ENCODE measurements around the gene HDLBP. TPM values are rescaled to one million over a fixed set of nuclear protein-coding genes. Genes with fewer than 3 reads are reported as not detected.

The HDLBP gene
- total RNA-seq, 2 donors from 2014 or later, result 295 to 479 TPM

DNA sequence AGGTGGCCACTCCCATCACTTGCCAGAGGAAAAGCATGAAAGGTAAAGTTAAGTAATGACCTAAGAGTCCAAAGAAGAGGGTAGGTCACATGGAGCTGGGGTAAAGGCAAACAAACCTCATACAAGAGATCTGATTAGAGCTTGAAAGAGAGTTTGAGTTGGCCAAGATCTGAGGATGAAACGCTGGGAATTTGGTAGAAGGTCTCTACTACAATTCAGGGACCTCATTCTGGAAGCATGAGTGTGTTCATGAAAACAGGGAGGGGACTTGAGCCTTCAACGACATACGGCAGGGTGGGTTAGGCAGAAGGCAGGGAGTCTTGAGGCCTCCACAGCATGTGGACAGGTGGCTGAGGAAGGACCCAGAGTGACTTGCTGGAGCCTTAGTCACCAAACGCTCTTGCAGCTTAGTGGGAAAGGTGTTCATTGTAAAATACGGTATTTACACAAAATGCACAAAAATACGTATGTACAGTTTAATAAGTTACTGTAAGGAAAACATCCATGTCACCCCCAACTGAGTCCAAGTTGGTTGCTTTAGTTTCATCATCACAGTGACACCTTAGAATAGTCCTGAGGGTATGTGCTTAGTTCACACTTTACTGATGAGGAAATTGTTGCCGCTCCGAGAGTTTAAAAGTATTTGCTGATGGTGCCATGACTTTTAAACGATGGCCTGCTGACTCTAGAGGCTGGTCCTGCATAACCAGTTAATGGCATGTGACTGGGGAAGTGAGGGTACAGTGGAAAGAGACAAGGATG lies 35.6 kb upstream of the HDLBP start:
- Mint-ChIP-seq H3K27ac (no peak overlapping the region), H3K27me3 (no peaks in the 10 kb centered on the region), H3K36me3 (peaks cover 26% of the 10 kb centered on the region), H3K9me3 (no peaks in the 10 kb centered on the region), H3K4me3 (no peak overlapping the region), H3K4me1 (ENCODE audit: low read depth in 2 of 2) (no peaks in the 10 kb centered on the region)
- DNase-seq (ENCODE audit: low spot score) (no peak), ATAC-seq (no peak)

DNA sequence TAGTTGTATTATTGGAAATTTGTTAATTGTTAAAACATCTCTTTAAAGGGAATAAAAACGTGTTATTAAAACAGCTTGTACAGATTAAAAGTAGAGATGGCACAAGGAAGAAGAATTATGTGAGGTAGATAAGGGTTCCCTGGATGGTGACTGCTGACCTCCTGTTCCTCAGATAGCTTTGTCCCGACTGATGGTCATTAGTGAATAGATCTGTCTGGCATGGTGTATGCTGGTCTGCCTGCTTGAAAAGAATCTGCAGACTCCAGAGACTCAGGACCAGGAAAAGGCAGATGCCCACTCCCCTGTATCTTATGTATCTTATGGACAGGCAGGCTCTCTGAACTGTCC lies 35.0 kb upstream of the HDLBP start:
- H3K27ac Mint-ChIP-seq, result no peak overlapping the region
- H3K27me3 Mint-ChIP-seq, result no peaks in the 10 kb centered on the region
- H3K9me3 Mint-ChIP-seq, result no peaks in the 10 kb centered on the region

DNA sequence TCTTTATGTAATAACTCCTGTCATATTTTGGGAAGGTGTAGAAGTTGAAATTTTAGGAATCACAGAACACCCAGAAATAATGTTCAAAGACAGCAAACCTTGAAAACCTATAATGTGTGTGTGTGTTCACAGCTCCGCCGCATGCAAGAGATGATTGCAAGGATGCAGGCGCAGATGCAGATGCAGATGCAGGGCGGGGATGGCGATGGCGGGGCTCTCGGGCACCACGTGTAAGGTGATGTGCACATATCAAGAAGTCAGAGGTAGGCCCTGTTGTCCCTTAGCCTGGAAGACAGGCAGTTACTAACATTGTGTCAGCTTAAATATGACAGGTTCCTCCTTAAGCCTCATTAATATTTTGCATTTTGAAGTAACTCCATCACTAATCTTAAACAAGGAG lies 34.5 kb upstream of the HDLBP start:
- H3K9me3 Mint-ChIP-seq, result no peaks in the 10 kb centered on the region

More for the DNA sequence above, 35.0 kb upstream of the HDLBP start:
- Mint-ChIP-seq H3K4me1 (ENCODE audit: low read depth in 2 of 2) (no peaks in the 10 kb centered on the region), H3K36me3 (peaks cover 31% of the 10 kb centered on the region), H3K4me3 (no peak overlapping the region)
- ATAC-seq (no peak), DNase-seq (ENCODE audit: low spot score) (no peak)

DNA sequence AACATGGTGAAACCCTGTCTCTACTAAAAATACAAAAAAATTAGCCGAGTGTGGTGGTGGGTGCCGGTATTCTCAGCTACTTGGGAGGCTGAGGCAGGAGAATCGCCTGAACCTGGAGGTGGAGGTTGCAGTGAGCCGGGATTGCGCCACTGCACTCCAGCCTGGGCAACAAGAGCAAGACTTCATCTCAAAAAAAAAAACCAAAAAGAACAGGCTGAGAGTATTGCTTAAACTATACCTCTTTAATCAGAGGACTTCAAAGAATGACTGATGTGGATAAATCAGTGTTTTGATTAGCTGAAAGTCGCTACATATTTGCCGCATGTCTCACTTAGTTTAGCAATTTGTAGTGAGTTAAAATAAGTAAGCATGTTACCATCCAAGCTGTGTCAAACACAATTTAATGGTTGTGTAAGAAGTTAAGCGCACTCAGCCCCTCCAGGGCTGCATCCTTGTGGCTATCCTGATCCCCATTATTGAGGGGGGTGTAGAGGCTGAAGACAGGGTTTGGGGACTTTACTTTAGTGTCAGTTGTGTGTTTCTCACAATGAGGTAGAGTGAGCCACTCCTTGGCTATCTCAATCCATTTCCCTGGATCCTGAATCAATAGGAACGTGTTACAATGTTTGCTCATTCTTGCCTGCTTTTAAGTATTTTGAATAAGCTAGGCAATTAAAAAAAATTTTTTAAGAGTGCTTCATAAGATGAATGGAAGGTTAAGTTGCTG lies 29.6 kb upstream of the HDLBP start:
- no peaks in the 10 kb centered on the region for H3K9me3 Mint-ChIP-seq
- ATAC-seq (no peak), DNase-seq (ENCODE audit: low spot score) (no peak)
- H3K4me1 Mint-ChIP-seq (ENCODE audit: low read depth in 2 of 2), result peaks cover 3 to 17% of the 10 kb centered on the region in 2 donors
- H3K27ac Mint-ChIP-seq, result no peak overlapping the region
- H3K36me3 Mint-ChIP-seq, result peaks cover 37% of the 10 kb centered on the region
- H3K4me3 Mint-ChIP-seq, result no peak overlapping the region
- no peaks in the 10 kb centered on the region for H3K27me3 Mint-ChIP-seq

More for the DNA sequence above, 34.5 kb upstream of the HDLBP start:
- DNase-seq (ENCODE audit: low spot score), result no peak
- ATAC-seq, result no peak
- Mint-ChIP-seq H3K36me3 (peaks cover 32% of the 10 kb centered on the region), H3K27me3 (no peaks in the 10 kb centered on the region), H3K4me3 (no peak overlapping the region), H3K4me1 (ENCODE audit: low read depth in 2 of 2) (no peaks in the 10 kb centered on the region), H3K27ac (no peak overlapping the region)

DNA sequence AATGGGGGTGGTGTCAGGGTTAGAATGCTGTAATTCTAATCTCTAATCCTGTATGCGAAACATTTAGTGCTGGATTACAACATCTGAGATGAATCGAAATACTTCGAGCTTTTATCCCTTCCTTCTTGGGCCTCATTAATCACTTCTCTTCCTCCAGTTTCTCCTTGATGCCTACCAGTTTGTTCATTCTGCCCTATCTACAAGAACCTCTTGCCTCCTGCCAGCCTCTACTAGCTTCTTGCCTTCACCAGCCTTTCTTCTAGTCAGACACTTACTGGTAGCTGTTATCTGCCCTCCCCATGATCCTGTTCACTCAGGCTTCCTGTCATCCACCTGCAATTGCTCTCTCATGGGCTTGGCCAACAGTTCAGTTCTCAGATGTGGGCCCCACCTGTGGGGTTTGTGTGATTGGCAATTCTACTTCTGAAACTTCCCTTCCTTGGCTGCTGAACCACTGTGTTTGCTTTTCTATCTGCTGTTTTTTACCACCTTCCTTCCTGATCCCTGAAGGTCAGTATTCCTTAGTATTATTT lies 25.2 kb upstream of the HDLBP start:
- Mint-ChIP-seq H3K9me3 (no peaks in the 10 kb centered on the region), H3K4me1 (ENCODE audit: low read depth in 2 of 2) (peaks cover 6 to 33% of the 10 kb centered on the region in 2 donors), H3K27me3 (no peaks in the 10 kb centered on the region), H3K27ac (peak overlapping the region; percentile 1 to 25), H3K4me3 (no peak overlapping the region), H3K36me3 (peaks cover 34% of the 10 kb centered on the region)
- ATAC-seq, result no peak
- no peak for DNase-seq (ENCODE audit: low spot score)

DNA sequence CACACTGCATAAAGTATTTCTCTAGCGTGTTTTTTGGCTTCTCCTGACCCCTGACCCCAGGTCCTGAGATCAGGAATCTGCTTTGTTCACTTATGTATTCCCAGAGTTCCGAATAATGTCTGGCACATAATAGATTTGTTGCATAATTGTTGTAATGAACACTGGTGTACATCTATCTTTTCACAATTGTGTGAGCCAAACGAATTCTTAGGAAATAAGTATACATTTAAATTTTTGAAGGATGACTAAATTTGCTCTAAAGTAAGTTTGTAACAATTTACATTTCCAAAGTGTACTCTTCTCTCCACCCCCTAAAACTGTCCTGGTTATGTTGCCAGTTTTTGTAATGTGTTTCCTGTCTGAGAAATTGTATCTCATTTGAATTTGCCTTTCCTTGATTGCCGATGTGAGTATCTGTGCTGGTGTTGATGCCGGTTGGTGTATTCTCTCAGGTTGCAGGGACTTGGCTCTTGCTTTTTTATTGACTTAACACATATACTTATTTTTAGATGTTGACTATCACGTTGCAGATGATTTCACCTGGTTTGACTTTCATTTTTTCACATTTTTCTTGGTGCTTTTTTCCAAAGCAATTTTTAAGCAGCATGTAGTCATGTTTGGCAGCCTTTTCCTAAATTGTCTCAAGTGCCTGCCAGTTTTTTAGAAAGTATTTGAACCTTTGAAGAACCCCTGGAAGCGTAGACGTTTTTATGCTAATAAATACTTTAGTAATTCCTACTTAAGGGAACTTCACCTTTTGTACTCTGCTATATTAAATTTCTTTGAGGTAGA lies 24.6 kb upstream of the HDLBP start:
- ATAC-seq (no peak), DNase-seq (ENCODE audit: low spot score) (no peak)
- Mint-ChIP-seq H3K9me3 (no peaks in the 10 kb centered on the region), H3K36me3 (peaks cover 31% of the 10 kb centered on the region), H3K4me1 (ENCODE audit: low read depth in 2 of 2) (peaks cover 6 to 35% of the 10 kb centered on the region in 2 donors), H3K27ac (peak overlapping the region; percentile 1 to 25), H3K27me3 (no peaks in the 10 kb centered on the region), H3K4me3 (no peak overlapping the region)

DNA sequence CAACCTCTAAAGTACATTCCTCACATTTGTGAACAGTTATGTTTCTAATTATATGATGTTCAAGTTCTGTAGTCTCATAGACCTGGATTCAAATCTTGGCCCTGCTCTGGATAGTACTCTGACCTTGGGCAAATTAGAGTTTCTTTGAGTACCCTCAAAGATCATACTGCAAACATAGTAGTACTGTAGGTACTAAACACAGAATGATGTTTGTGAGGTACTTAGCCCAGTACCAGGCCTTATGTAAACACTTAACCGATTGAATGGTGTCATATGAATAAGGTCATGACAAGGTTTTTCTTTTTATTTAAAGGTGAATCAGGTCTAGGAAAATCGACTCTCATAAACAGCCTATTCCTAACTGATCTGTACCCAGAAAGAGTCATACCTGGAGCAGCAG lies 19.3 kb upstream of the HDLBP start:
- H3K9me3 Mint-ChIP-seq, result no peaks in the 10 kb centered on the region
- H3K27ac Mint-ChIP-seq, result no peak overlapping the region
- peaks cover 10% of the 10 kb centered on the region for H3K36me3 Mint-ChIP-seq
- H3K4me3 Mint-ChIP-seq, result no peak overlapping the region
- H3K4me1 Mint-ChIP-seq (ENCODE audit: low read depth in 2 of 2), result peaks cover 20 to 22% of the 10 kb centered on the region in 2 donors
- ATAC-seq, result no peak
- no peaks in the 10 kb centered on the region for H3K27me3 Mint-ChIP-seq
- DNase-seq (ENCODE audit: low spot score), result no peak

DNA sequence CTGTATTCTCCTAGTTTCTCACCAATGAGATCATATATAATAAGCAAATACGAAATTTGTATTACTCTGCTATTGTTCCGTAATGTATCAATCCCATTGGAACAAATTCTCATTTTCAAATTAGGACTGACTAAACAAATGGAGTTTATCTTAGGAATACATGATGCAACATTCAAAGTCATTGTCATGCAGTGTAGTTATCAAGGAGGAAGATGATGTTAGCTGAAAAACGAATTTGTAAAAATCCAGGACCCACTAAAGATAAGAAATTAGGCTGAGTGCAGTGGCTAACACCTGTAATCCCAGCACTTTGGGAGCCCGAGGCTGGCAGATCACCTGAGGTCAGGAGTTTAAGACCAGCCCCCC lies 15.1 kb upstream of the HDLBP start:
- Mint-ChIP-seq H3K9me3 (no peaks in the 10 kb centered on the region), H3K4me1 (ENCODE audit: low read depth in 2 of 2) (peaks cover 13 to 27% of the 10 kb centered on the region in 2 donors), H3K4me3 (no peak overlapping the region), H3K27me3 (no peaks in the 10 kb centered on the region), H3K36me3 (peaks cover 21% of the 10 kb centered on the region), H3K27ac (no peak overlapping the region)
- no peak for ATAC-seq
- DNase-seq (ENCODE audit: low spot score), result no peak

DNA sequence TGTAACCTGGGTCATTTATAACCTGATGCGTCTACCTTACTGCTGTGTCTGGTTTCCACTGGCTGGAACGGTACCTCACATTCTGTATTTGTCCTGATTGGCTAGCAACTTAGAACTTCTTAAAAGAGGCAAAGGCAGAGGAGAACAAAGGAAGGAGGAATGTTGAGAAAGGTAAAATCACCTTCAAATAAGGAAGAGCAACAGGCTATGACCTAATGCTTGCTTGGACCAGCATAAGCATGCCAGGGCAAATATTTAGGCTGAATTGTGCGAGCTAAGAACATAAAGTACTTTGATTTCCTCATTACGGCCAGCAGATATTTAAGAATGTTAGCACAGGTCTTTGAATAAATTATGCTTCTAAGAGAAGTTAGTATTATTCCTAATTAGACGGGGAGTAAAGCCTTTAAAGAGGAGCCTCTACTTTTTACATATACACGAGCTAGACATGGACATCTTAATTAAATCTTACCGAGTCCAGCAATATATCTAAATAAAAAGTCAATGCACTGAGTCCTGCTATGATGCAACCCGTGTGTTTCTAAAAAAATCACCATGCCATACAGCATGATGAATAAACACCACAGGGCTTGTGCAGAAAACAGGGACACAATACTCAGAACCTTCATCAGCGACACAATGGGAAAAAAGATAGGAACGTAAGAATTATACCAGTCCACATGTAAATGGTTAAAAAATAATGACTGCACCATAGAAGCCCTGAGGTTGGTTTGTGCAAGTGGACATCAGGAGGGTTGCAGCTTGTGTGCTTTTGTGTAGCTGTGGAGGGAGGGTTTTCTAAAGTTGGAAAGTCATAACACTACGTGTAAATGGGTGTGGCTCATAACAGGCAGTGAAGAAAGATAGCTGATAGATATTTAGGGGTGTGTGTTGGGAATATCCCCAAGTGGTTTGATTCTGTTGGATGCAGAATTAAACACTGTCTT lies 14.5 kb upstream of the HDLBP start:
- Mint-ChIP-seq H3K4me3 (no peak overlapping the region), H3K9me3 (no peaks in the 10 kb centered on the region), H3K4me1 (ENCODE audit: low read depth in 2 of 2) (peaks cover 17 to 31% of the 10 kb centered on the region in 2 donors), H3K27ac (no peak overlapping the region), H3K36me3 (peaks cover 27% of the 10 kb centered on the region), H3K27me3 (no peaks in the 10 kb centered on the region)
- DNase-seq (ENCODE audit: low spot score), result no peak
- ATAC-seq, result no peak

DNA sequence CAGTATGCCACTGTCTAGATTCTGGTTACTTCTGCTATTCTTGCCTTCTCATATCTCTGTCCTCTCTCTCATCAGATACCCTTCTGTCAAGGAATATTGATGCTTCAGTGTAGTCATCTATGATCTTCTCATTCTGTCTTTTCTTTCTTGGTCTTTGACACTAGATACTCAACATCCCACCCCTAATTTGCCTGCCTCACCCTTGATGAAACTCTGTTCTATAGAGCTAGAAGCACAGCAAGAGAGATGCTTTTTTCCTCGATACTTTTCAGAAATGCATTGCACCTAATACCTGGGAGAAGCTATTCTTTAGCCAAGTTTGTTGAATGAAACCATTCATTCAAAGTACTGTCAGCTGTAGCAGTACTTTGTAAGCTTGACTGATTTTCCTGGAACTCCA lies 9.8 kb upstream of the HDLBP start:
- Mint-ChIP-seq H3K9me3 (no peaks in the 10 kb centered on the region), H3K36me3 (peaks cover 33% of the 10 kb centered on the region), H3K27ac (no peak overlapping the region), H3K4me1 (ENCODE audit: low read depth in 2 of 2) (peaks cover 35 to 42% of the 10 kb centered on the region in 2 donors), H3K27me3 (no peaks in the 10 kb centered on the region), H3K4me3 (no peak overlapping the region)
- DNase-seq (ENCODE audit: low spot score) (no peak), ATAC-seq (no peak)

DNA sequence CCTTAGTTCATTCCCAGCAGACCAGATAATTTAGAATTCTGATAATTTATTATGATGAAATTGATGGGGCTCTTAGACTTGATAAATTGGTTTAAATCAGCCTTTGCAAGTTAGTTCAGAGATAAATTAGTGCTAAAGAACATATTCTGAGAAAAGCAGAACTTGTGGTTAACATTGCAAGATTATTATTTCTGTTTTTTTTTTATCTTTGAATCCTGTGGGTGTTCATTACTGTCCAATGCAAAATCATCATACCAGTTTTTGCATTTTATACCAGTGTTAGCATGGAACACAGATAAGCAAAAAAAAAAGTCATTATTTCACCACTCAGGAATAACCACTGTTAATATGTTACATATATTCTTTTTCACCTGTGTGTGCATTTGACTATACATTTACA lies 9.3 kb upstream of the HDLBP start:
- Mint-ChIP-seq H3K4me1 (ENCODE audit: low read depth in 2 of 2) (peaks cover 40 to 43% of the 10 kb centered on the region in 2 donors), H3K27me3 (no peaks in the 10 kb centered on the region), H3K27ac (no peak overlapping the region), H3K4me3 (no peak overlapping the region), H3K36me3 (peaks cover 32% of the 10 kb centered on the region), H3K9me3 (no peaks in the 10 kb centered on the region)
- DNase-seq (ENCODE audit: low spot score) (no peak), ATAC-seq (peak in 1 of 2 donors; percentile 36)

DNA sequence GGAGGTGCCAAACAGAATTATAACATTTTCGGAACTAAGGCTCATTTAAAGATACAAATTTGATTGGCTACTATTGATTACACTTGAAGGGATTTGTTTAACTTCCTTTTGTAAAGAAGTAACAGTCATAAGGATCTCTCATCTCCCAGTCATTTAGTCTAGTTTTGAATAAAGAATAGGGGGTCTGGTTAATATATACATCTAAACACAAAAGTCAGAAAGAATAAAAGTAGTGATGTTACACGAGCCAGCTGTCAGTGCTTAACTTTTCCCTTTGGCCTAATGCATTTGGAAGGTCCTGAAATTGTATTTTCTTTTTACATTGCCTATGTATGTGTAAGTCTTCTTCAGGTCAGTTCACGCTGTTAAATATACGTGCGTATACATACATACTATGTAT lies 8.3 kb upstream of the HDLBP start:
- Mint-ChIP-seq H3K36me3 (peaks cover 27% of the 10 kb centered on the region), H3K4me3 (no peak overlapping the region), H3K4me1 (ENCODE audit: low read depth in 2 of 2) (peaks cover 46 to 48% of the 10 kb centered on the region in 2 donors), H3K27me3 (no peaks in the 10 kb centered on the region), H3K27ac (no peak overlapping the region), H3K9me3 (no peaks in the 10 kb centered on the region)
- DNase-seq (ENCODE audit: low spot score) (no peak), ATAC-seq (peak in 1 of 2 donors; percentile 62)

DNA sequence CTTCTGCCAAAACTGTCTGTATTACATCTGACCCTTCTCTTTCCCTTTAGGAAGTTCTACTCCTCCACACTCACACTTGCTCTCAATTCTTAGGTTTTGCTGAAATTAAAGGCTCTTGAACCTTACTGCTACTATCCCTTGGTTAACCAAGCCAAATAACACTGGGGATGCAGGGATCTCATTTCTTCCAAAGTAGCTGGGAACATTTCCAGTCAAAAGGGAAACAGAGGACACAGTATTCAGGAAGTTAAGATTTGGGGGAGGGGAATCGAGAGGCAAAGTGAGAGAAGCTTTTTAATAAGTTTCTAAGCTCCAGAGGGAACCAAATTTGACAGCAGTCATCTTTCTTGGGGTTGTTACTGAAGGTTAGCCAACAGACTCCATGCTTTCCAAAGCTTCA lies 6.4 kb upstream of the HDLBP start:
- Mint-ChIP-seq H3K27me3 (no peaks in the 10 kb centered on the region), H3K4me1 (ENCODE audit: low read depth in 2 of 2) (peaks cover 53 to 58% of the 10 kb centered on the region in 2 donors), H3K4me3 (peak overlapping the region; percentile 64), H3K9me3 (no peaks in the 10 kb centered on the region), H3K27ac (peak overlapping the region; percentile 23 to 30), H3K36me3 (peaks cover 28% of the 10 kb centered on the region)
- no peak for ATAC-seq
- no peak for DNase-seq (ENCODE audit: low spot score)
